Endothelial cell of hepatic sinusoid (primary cell): ENCODE measurements around the gene BNC2.

Experiments used
- in situ Hi-C: cut with HindIII; loops from 2 replicates; pipeline ENCODE4 v1.10.0; 2017; ENCODE audit warnings: low sequenced_read_pairs

Gene BNC2

DNA sequence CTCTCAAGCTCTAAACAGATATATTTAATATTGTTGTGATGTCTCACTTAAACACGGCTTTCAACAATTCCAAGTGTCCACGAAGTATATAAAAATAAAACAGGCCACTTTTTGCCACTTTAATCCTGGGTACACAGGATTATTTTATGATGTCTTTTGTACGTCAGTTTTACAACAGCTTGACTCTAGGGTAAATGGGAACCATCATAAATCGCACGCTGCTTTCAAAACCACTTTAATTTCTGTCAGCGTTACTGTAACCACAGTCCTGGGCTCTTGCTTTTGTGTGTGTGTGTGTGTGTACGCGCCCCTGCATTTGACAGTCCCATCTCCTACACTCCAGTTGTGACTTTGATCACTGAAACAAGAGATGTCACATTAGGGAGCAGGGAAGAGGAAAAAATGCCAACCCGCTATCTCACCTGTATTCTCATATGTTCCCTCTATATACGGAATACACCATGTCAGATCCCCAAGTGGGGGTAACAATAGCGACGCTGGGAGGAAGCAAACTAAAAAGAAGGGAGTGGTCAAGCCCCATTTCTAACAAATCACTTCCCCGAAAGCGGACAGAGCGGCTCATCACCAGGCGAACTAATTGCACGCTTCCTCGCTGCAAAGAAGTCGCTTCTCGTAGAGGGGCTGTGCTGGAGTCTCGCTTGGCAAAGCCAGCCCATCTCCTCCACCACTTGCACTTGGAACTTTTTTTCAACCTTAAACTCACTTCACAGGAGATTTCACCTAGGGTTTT is 1.2 kb downstream of the BNC2 start:
- in situ Hi-C loops = no loop called here

DNA sequence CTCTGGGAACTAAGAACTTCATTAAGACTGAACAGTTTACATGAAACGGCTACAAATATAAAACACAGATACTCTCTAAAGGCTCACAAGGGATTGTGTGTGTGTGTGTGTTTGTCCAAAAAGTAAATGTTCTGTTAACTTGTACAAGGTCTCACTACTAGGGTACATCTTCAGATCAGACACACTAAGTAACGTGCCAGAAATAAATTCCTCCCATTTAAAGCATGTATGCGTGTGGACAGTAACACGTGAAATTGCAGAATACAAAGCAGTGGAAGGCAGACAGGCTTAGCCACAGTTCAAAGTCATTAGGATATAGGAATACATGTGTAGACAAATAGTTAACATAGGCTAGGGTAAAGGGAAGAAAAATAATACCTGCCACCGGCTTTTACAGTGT is 1.8 kb downstream of the BNC2 start:
- in situ Hi-C loops = no loop called here

DNA sequence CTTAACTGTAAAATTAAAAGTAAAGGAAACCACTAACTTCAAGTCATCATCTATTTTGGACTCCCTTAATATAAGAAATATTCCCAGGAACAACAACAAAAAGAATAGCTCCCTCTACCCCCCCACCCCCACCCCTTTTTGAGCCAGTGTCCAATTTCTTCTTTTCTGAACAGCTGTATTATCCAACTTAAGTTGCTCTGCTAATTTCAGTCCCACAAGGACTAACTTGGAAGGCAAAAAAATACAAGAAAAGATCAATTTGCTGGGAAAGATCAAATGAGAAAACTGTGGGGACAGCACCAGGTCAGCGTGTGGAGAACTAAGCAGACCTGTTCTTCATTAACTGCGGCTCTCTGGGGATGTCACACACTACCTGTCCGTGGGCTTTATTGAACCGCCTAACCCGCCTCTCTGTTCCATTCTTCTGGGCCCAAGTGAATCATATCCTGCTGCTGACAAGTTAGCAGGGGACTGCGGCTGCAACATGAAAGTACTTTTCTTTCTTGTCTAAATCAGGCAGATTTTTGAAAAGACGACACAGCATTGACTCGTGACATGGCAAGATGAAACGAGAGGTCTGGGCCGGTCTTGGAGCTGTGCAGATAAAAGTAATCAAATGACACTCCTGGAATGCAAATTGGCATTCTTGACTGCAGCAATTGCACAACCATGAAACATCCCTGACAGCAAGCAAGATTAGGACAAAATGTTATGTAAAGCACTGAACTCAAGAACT is 2.7 kb downstream of the BNC2 start:
- in situ Hi-C loops = no loop called here

DNA sequence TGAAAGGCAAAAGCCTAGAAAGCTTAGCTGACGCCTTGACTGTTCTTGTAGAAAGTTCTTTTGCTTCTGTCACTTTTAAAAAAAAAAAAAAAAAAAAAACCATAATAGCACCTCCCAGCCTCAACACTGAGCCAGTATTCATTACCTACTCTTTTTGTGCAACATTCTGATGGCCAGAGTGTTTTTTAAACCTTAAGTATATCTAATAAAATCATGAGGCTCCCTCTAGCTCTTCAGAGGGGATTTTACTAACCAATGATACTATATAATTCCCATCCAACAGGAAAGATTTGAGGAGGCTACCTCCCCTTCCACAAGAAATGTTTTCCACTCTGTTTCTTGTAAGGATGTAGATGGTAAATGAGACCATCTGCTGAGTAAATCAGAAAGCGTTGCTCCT is 3.9 kb downstream of the BNC2 start:
- in situ Hi-C loops = no loop called here

DNA sequence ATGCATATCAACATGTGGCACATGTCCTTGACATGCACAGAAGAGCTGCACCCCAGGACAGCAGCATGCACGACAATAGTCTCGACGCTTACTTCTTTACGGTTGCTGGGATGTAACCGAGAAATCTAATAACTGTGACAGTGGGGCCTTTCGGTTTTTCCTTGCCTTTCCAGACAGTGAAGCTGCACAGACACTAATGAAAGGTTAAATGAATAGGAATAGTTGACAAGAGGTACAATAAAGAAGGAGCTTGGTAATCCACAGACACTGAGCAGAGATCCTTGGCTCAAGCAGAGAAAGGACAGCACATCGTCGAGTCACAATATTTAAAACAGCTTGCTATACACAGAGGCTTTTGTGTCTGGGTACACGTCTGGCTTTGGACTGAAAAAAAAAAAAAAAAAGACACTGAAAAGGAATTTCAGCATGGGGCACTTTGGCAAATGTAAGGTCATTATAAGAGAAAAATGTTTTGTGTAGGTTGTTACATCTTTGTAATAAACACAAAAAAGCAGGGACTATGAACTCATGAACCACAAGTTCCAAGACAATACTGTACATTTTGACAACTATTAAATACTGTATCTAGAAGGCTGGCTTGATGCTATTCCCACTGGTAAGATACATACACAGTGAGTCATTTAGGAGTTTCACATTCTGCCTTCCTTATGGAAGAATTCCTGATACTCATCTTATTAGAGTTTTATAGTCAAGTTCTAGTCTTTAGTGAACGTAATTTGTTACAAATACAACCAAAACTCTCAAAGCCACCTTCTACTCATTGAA is 5.6 kb downstream of the BNC2 start:
- in situ Hi-C loops = no loop called here

DNA sequence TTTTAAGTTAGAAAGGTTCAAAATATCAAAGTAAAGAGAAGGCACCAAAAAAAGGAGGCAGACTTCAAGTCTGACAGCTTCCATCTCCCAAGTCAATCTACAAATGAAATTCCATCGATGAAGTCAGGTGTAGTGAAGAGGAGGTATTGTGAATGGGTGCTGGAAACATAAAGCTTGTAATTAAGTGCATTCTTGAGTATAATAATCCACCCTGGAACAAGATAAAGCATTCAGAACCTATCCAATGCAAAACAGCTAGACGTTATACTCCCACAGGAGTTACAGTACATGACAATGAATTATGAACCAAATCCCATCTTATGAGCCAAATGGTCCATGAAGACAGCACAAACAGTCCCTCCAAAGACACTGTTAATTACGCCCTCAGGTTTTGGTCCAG is 22.3 kb downstream of the BNC2 start:
- in situ Hi-C loops = no loop called here

DNA sequence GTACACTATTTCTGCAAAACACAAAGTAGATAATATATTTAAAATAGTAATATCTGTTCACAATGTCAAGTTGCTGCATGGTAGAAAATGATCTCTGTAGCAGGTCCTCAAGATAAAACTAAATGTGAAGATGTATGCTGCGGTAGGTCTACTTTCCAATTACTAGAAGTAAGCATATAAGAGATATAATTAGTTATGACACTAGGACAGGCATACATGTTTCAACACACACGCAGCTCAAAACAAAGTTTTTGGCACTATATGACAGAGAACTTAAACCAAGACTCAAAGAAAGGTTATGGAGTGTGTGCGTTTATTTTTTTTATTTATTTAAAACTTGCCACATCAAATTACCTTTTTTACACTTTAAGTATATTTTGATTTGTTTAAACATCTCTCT is 23.5 kb downstream of the BNC2 start:
- in situ Hi-C loops = no loop called here

DNA sequence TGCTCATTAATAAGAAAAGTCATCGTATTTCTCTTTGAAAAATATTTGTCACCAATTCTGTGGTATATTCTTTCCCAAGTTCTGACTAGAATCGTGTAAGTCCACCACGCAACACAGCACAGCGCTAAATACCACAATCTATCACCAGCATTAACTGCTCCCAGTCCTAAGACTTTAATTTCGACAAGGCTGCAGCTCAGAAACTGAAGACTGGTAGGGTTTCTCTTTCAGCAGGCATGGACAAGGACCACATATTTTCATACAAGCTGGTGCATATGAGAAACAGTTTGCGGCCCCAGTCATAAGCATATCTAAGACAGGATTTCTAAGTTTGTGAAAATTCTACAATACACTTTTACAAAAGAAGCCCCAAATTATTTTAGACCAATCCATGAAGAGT is 24.1 kb downstream of the BNC2 start:
- in situ Hi-C loops = no loop called here

DNA sequence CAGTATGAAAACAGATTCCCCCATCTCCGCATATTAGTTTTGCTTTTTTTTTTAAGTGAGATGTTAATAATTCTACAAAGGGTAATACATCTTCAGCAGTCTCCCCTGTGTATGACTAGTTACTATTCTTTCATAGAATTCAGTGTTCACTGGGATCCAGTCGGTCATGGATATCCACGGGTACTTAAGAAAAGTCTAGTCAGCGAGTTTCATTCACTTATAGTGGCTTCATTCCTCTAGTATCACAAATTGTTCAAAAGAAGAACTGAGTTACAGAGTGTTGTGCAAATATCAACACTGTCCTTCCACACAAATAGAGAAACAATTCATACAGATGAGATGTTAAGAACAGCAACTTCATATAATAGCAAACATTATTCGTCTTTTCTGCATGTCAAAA is 35.7 kb downstream of the BNC2 start:
- in situ Hi-C loops = no loop called here

DNA sequence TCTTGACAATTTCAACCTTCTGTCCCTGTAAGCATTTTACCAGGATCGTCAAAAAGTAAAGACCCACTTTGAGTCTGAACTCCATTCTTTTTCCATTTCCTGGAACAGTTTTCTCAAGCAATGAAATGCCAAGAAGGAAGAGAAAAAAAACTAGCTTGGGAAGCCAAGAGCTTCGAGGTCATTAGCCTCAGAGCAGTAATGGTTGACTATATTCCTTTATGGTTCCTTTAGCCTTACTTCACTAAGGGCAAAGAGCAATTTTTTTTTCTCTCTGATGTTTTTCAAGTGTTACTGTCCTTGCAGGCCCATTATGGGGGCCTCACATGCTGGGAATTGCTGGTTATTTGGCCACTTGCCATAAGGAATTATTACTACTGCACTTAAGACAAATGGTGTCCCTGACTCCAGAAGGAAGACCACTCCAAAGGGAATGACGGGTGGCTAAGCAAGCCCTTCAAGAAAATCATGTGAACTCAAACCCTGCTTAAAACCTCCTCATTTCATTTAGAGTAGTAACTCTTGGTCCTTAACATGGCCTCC is 37.1 kb downstream of the BNC2 start:
- in situ Hi-C loops = no loop called here

DNA sequence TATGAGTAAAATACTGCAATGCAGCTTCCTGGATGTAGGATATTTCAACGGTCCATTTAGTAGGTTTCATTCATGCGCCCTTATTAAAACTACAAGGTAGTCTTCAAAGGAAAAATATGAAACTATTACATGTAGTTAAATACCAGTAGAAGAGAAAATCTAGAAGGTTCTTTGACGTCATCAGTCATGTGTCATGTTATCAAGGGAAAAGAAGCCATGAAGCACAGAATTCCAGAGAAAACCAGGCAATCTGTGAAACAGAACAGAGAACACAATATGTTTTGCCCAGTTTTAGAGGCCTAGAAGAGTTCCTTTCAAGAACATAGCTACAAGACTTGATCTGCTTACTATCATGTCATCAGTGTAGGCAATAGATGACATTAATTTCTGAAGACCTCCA is 38.4 kb downstream of the BNC2 start:
- in situ Hi-C loops = no loop called here

DNA sequence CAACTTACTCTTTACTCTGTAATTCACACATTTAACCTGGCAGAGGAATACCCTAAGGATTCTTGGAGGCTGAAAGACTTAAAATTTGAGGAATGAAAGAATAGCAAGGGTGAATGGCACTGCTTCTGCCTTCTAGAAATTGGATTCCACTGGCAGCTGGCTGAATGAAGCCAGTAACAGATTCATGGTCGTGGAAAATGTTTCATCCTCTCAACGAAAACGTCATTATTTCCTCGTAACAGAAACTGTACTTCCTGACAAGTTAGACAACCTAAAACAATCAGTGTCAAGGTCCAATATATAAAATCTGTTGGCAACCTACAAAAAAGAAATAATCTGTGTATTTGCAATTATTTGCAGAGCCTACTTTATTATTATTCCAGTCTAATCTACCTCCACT is 39.7 kb downstream of the BNC2 start:
- in situ Hi-C loops = no loop called here

DNA sequence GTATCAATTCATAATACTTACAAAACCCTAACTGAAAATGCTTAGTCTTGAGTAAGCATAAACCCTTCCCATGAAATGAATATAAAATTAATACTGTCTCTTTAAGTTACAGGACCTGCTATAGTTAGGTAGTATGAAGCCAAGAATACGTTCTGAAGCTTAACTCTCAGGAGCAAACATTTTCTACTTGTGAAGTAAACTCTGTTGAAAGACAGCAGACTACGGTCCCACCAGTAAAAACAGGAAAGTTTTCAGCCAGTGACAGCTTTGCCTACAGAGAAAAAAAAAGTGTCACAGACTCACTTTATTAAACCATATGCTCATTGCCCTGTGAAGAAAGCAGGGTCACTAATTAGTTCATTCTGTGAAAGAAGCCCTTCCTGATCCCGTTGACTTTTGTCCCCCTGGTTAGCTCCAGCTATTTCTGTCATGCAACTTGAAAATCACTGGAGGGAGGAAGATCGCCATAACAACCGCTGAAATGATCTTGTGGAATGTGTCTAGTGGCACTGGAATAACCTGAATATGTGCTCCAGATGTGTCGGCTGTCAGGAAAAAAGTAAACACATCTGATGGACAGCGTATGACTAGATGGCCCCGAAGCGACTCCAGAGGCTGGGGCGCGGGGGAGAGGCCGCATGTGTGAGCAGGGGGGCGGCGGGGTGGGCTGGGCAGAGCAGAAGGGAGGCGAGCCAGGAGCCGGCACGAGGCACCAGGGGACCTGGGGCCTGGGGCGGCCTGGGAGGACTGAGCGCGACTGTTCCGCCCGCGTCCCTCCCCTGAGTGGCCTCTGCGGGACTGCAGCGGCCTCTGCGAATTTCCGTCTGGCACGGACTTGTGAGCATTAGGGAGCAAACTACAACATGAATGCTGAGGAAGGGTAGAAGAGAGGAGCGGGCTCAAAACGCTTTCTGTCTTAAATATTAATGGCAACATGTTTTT is 41.9 kb downstream of the BNC2 start:
- in situ Hi-C loops = no loop called here

DNA sequence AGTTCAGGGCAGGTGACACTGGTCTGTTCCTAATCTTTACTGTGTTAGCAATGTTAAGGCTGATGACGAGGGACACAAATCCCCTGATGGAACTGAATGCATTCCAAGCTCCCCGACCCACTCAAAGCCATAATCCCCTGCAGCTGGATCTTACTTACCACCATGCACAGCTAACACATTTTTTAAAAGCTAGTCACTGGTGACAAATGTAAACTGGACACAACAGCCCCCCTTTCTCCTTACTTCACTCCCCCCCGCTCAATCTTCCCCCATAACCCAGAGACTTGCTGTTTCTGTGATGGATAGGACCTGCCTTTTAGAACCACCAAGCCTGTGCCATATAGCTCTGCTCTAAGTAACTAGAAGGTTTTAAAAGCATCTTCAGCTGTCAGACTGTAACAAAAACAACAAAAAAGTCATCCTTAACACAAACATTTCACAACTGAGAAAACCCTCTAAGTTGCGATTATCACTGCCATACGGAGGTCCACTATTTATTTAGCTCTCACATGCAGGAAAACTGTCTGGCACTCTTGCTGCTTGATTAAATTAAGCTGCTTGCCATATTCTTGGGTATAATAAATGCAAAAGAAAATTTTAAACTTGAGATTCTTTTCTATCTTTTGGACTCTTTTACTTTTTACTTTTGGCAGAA is 44.4 kb downstream of the BNC2 start:
- in situ Hi-C loops = no loop called here

DNA sequence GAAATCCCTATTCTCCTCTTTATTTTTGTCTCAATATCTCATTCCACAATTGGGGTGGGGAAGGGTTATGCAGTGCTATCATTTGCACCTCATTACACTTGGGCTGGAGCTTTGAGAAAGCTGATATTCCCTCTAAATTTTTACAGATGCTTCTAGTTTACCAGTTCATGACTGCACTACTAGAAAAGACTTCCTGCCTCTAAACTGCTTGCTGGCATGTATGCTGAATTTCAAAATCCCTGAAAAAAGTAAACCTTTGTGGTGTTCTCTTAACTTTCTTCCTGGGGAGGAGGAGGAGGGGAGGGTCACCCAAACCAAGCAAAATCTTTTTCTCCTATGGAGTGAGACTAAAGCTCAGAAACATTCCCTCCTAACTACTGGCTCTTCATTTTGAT is 45.1 kb downstream of the BNC2 start:
- in situ Hi-C loops = no loop called here

DNA sequence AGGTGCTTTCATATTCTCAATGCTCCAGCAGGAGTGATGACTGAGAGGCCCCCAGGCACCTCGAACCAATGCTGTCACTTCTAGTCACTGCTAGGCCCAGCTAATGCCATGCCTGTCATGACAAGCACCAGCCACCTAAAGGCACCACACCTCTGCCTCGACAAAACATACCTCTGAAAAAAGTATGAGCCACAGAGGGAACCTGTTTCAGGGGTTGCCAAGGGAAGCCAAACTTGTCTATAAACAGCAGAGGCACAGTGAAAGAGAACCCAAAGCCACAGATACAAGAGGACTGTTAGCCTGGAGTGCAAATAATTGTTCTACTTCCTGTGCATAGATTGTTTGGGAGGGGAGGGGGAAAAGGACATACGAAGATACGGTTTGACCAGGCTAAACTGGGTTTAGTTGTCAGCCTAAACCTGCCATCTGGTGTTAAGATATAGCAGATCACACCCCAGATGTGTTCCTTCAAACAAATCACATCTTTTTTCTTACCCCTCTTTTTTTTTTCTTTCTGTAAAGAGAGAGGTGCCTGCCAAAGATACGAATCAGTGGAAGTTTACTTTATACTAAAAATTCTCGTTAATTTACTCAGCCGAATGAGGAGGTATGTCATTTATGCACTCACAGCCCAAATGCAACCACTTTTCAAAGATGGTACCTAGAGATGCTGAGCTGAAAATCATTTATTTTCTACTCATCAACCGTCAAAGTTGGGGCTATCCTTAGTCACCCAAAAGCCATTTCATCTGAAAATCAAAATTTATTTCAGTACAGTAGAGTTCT is 45.7 kb downstream of the BNC2 start:
- in situ Hi-C loops = no loop called here

DNA sequence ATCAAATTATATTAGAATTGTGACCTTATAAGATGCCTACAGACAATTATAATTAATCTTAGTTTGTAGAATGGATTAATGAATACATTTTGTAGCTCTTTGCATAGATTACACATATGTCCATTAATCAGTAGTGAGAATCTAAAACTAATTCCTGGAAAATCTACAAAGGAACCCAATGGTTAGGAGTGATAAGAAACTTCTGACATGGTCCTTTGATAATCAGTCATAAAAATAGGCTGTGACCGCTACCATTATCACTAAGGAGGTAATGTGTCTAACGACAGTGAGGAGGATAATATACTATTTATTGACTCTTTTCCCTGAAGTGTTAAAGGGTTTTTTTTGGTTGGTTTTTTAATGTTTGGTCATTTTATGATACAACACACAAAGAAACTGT is 46.6 kb downstream of the BNC2 start:
- in situ Hi-C loops = no loop called here

DNA sequence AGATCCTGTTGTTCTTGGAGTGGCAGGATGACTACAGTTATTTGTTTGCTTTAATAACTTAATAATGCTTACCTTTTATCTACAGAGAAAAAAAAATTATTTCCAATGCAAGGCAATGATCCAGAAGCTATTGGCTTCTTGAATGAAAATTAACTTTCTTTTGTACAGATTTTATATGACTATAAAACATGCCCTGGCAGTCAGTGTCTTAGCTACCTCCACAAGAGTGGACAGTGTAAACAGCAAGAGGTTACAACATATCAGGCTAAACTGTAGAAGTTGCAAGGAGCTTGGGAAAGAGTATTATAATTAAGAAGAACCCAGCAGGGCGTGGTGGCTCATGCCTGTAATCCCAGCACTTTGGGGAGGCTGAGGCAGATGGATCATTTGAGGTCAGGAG is 49.1 kb downstream of the BNC2 start:
- in situ Hi-C loops = no loop called here

DNA sequence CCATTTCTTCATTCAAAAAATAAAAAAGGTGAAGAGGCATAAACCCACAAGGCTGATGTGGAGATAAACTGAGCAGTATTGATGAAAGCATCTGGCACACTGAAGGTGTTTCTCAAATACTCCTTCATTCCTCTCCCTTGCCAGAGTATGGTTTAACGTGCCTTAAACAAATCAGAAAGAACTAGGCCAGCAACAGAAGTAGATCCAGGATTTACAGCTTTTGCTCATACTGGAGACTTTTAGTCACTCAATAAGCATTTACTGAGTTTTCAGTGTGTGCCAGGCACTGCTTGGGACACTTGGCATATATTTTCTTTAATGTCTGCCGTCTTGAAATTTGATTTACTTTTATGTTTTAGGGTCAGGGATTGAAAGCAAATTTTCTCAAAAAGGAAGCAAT is 53.0 kb downstream of the BNC2 start:
- in situ Hi-C loops = no loop called here
